Measurements from ENCODE around the gene KYAT1.

- TF ChIP-seq CTCF (IDR thresholded peaks at IDR 0.05) (no peak), KDM5A (IDR thresholded peaks at IDR 0.05) (no peak), BHLHE40 (IDR thresholded peaks at IDR 0.05; ENCODE audit: low read depth, low read length) (no peak), RFX5 (IDR thresholded peaks at IDR 0.05) (no peak), MAZ (IDR thresholded peaks at IDR 0.05; ENCODE audit: borderline replicate concordance, low read depth, low read length) (no peak), BCL3 (IDR thresholded peaks at IDR 0.05) (no peak), HMGXB4 (CRISPR knock-in tag; IDR thresholded peaks at IDR 0.05; ENCODE audit: borderline replicate concordance) (no peak), CHD2 (IDR thresholded peaks at IDR 0.05; ENCODE audit: low read length, partially characterized antibody) (no peak), RCOR1 (IDR thresholded peaks at IDR 0.05; ENCODE audit: low read depth, low read length) (no peak), ZFP36 (IDR thresholded peaks at IDR 0.05; ENCODE audit: borderline replicate concordance, partially characterized antibody) (no peak), POLR2A (IDR thresholded peaks at IDR 0.05; ENCODE audit: low read length) (no peak)
Observed at GRCh38 chr9:128805661-128806060, 76.1 kb downstream of the KYAT1 start.
